HFFc6 (cell line): ENCODE results near the gene TMEM266. TPM values are rescaled to one million over a fixed set of nuclear protein-coding genes. Genes with fewer than 3 reads are reported as not detected.

Source experiments
- DNase-seq: peaks from one replicate; pipeline ENCODE4 v3.0.0-alpha.2; 2018
- H3K27ac Mint-ChIP-seq: 2 replicates; pipeline ENCODE4 v1.8.0; 2020; ENCODE audit warnings: mild to moderate bottlenecking, mixed read lengths
- H3K27me3 Mint-ChIP-seq: 2 replicates; pipeline ENCODE4 v1.8.0; 2021; ENCODE audit warnings: mild to moderate bottlenecking, moderate library complexity, mixed read lengths; ENCODE audit not compliant: insufficient read depth
- H3K36me3 Mint-ChIP-seq: 2 replicates; pipeline ENCODE4 v1.8.0; 2021; ENCODE audit warnings: low read depth, mixed read lengths
- H3K4me1 Mint-ChIP-seq: 2 replicates; pipeline ENCODE4 v1.8.0; 2020; ENCODE audit warnings: low read depth, mixed read lengths
- H3K4me3 Mint-ChIP-seq: 2 replicates; pipeline ENCODE4 v1.8.0; 2020; ENCODE audit warnings: mild to moderate bottlenecking, moderate library complexity, mixed read lengths
- H3K9me3 Mint-ChIP-seq: 2 replicates; pipeline ENCODE4 v1.8.0; 2020; ENCODE audit warnings: mild to moderate bottlenecking, mixed read lengths
- CTCF ChIP-seq: fragments of 200-600 bp; sonication (generic); IDR thresholded peaks from 2 replicates; pipeline ENCODE4 v1.5.0; 2021; ENCODE audit warnings: antibody characterized with exemption, mild to moderate bottlenecking
- total RNA-seq, 6 experiments: library from RNA; stranded (reverse); fragmentation: NEBNext Ultra II Directional; extraction: Animal tissue kit (Norgen Biotek cat#: 25700); gene quantifications; 2 replicates in 1 of 6; 3 replicates in 5 of 6; pipeline ENCODE4 v1.2.3, GENCODE V29; 2021

Gene TMEM266
- total RNA-seq, 6 experiments from 2014 or later = 0.10 to 0.19 (median 0.17) TPM; not detected in 1

- no peaks in the 10 kb centered on the region for H3K9me3 Mint-ChIP-seq
- no peak overlapping the region for H3K4me3 Mint-ChIP-seq
- no peak overlapping the region for H3K27ac Mint-ChIP-seq
- no peaks in the 10 kb centered on the region for H3K4me1 Mint-ChIP-seq
- TF ChIP-seq CTCF = no peak
- peaks cover 27% of the 10 kb centered on the region for H3K27me3 Mint-ChIP-seq
- no peak for DNase-seq
- no peaks in the 10 kb centered on the region for H3K36me3 Mint-ChIP-seq
Measured at GRCh38 chr15:76116138-76116885, 56.5 kb downstream of the TMEM266 start.

GRCh38 chr15:76117181-76117580, 57.4 kb downstream of the TMEM266 start:
- Mint-ChIP-seq H3K9me3 (no peaks in the 10 kb centered on the region), H3K27ac (no peak overlapping the region), H3K36me3 (no peaks in the 10 kb centered on the region), H3K4me1 (no peaks in the 10 kb centered on the region), H3K4me3 (no peak overlapping the region), H3K27me3 (peaks cover 27% of the 10 kb centered on the region)
- no peak for DNase-seq
- TF ChIP-seq CTCF = no peak

- no peak overlapping the region for H3K27ac Mint-ChIP-seq
- DNase-seq = no peak
- no peaks in the 10 kb centered on the region for H3K4me1 Mint-ChIP-seq
- no peaks in the 10 kb centered on the region for H3K9me3 Mint-ChIP-seq
- peaks cover 26% of the 10 kb centered on the region for H3K27me3 Mint-ChIP-seq
- TF ChIP-seq CTCF = no peak
- no peak overlapping the region for H3K4me3 Mint-ChIP-seq
- H3K36me3 Mint-ChIP-seq = no peaks in the 10 kb centered on the region
Measured at GRCh38 chr15:76118767-76119166, 59.0 kb downstream of the TMEM266 start.

- DNase-seq = no peak
- Mint-ChIP-seq H3K27me3 (peaks cover 19% of the 10 kb centered on the region), H3K27ac (no peak overlapping the region), H3K36me3 (no peaks in the 10 kb centered on the region), H3K4me1 (no peaks in the 10 kb centered on the region), H3K4me3 (no peak overlapping the region), H3K9me3 (no peaks in the 10 kb centered on the region)
- TF ChIP-seq CTCF = no peak
Measured at GRCh38 chr15:76123031-76123430, 63.2 kb downstream of the TMEM266 start.

- TF ChIP-seq CTCF = no peak
- no peak overlapping the region for H3K27ac Mint-ChIP-seq
- no peak for DNase-seq
- H3K4me1 Mint-ChIP-seq = no peaks in the 10 kb centered on the region
- no peak overlapping the region for H3K4me3 Mint-ChIP-seq
- H3K27me3 Mint-ChIP-seq = peaks cover 25% of the 10 kb centered on the region
- H3K9me3 Mint-ChIP-seq = no peaks in the 10 kb centered on the region
- H3K36me3 Mint-ChIP-seq = no peaks in the 10 kb centered on the region
Measured at GRCh38 chr15:76127169-76127568, 67.4 kb downstream of the TMEM266 start.
